ENCODE data around the gene MESP2.
"Not testable (repeated sequence)": the region's sequence is repeated elsewhere in the genome, so short reads cannot be mapped to it uniquely, and the experiment has no call there.

The MESP2 gene

DNA sequence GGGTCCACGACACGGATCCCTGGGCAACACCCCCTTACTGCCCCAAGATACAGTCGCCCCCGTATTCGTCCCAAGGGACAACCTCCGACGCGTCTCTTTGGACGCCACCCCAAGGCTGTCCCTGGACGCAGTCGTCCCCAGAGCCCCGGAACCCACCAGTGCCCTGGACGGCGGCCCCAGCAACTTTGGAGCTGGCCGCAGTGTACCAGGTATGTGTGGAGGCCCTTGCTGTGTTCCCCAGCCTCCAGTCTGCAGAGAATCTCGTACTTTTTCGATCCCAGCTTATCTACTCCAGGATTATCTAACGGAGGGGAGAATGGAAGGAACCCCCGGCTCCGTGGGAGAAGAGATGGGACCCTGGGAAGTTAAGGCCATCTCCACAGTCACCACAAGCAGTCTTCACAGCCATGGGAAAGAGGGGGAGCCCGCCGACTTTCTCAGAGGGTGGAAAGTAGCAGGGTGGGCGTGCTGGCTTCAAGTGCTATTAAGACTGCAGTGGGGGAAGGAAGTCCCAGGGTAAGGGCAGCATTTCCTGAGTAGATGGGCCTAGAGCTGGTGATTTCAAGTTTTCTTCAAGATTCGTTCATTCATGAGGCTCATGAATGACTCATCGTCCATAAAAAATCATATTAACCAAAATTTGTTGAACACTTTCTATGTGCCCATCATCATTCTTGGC lies 1.1 kb downstream of the MESP2 start:
- peaks cover 2 to 38% (median 21%) of the 10 kb centered on the region in 5 donors for H3K4me1 ChIP-seq (ENCODE audit: control insufficient read depth in 5 of 5, insufficient read depth in 5 of 5, low read length in 5 of 5)
- H3K27ac ChIP-seq (ENCODE audit: low read depth, low read length): no peak overlapping the region
- peak overlapping the region in 1 of 5 donors; percentile 56 for H3K9ac ChIP-seq (ENCODE audit: low read length in 5 of 5)
- peaks cover 0 to 5% (median 0%) of the 10 kb centered on the region in 5 donors for H3K27me3 ChIP-seq (ENCODE audit: control insufficient read depth in 5 of 5, insufficient read depth in 4 of 5, low read length in 5 of 5)
- peak overlapping the region in 3 of 5 donors; percentile 56 to 71 (median 58) for H3K4me3 ChIP-seq (ENCODE audit: low read depth in 1 of 5, low read length in 5 of 5)
- no peaks in the 10 kb centered on the region for H3K36me3 ChIP-seq (ENCODE audit: control insufficient read depth in 5 of 5, insufficient read depth in 5 of 5, low read length in 5 of 5)
- no peaks in the 10 kb centered on the region for H3K9me3 ChIP-seq (ENCODE audit: control insufficient read depth in 5 of 5, low read length in 5 of 5)

DNA sequence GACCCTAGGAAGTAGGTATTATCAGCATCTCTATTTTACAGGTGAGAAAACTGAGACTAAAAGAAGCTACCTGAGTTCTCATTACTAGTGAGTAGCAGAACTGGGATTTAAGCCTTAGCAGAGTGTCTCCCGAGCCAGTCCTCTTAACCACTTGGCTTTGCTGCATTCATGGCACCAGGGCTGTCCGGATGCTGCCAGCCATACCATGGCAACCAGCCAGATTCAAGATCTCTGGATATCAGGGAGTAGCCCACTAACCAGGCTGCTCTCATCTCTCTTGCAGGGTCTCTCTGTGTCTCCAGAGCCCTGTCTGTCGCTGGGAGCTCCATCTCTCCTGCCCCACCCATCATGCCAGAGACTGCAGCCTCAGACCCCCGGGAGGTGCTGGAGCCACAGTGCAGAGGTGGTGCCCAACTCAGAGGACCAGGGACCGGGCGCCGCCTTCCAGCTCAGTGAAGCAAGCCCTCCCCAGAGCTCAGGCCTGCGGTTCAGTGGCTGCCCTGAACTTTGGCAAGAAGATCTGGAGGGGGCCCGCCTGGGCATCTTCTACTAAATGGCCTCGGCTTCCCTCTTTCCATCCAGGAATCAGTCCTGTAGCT lies 1.7 kb downstream of the MESP2 start:
- no peaks in the 10 kb centered on the region for H3K9me3 ChIP-seq (ENCODE audit: control insufficient read depth in 5 of 5, low read length in 5 of 5)
- H3K27me3 ChIP-seq (ENCODE audit: control insufficient read depth in 5 of 5, insufficient read depth in 4 of 5, low read length in 5 of 5): peaks cover 0 to 5% (median 0%) of the 10 kb centered on the region in 5 donors
- peaks cover 2 to 38% (median 21%) of the 10 kb centered on the region in 5 donors for H3K4me1 ChIP-seq (ENCODE audit: control insufficient read depth in 5 of 5, insufficient read depth in 5 of 5, low read length in 5 of 5)
- no peaks in the 10 kb centered on the region for H3K36me3 ChIP-seq (ENCODE audit: control insufficient read depth in 5 of 5, insufficient read depth in 5 of 5, low read length in 5 of 5)
- no peak overlapping the region for H3K27ac ChIP-seq (ENCODE audit: low read depth, low read length)
- no peak overlapping the region for H3K9ac ChIP-seq (ENCODE audit: low read length in 5 of 5)
- H3K4me3 ChIP-seq (ENCODE audit: low read depth in 1 of 5, low read length in 5 of 5): no peak overlapping the region

DNA sequence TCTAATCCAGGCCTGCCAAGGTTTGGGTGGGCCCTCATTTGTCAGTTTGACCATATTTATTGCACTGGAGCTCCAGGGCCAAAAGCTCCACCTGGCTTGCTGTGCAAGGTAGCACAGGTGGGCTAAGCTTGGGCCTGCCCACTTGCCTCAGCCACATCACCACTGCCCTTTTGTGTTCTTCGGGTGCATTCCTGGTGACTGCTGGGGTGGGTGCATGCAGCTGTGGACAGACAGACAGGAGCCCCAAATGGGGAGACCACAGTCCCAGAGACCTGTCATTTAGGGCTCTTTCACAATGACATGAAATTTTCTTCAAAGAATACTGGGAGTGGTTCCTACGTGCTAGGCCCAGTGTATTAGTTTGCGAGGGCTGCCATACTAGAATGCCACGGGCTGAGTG lies 2.7 kb downstream of the MESP2 start:
- Histone ChIP-seq H3K9me3 (ENCODE audit: control insufficient read depth in 5 of 5, low read length in 5 of 5) (no peaks in the 10 kb centered on the region), H3K36me3 (ENCODE audit: control insufficient read depth in 5 of 5, insufficient read depth in 5 of 5, low read length in 5 of 5) (no peaks in the 10 kb centered on the region), H3K27me3 (ENCODE audit: control insufficient read depth in 5 of 5, insufficient read depth in 4 of 5, low read length in 5 of 5) (peaks cover 0 to 5% (median 0%) of the 10 kb centered on the region in 5 donors), H3K4me1 (ENCODE audit: control insufficient read depth in 5 of 5, insufficient read depth in 5 of 5, low read length in 5 of 5) (peaks cover 2 to 38% (median 21%) of the 10 kb centered on the region in 5 donors), H3K4me3 (ENCODE audit: low read depth in 1 of 5, low read length in 5 of 5) (no peak overlapping the region), H3K9ac (ENCODE audit: low read length in 5 of 5) (no peak overlapping the region), H3K27ac (ENCODE audit: low read depth, low read length) (no peak overlapping the region)

DNA sequence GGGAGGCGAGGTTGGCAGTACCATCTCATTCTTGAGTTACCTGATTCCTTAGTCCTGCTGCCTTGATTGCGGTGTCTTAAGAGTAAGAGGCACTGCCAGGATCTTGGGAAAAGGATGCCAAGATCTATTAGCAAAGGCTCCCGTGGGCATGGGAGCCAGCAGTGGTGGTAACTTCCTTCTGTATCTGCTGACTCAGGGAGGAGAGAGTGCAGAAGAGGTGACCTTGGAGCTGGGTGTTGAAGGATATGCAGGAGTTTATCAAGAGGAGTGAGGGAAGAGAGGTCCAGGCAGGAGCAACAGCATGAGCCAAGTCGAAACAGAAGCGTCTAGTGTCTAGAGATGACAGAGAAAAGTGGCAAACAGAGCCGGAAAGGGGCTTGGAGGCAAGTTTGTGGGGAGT lies 4.5 kb downstream of the MESP2 start:
- Histone ChIP-seq H3K4me3 (ENCODE audit: low read depth in 1 of 5, low read length in 5 of 5) (no peak overlapping the region), H3K27ac (ENCODE audit: low read depth, low read length) (no peak overlapping the region), H3K27me3 (ENCODE audit: control insufficient read depth in 5 of 5, insufficient read depth in 4 of 5, low read length in 5 of 5) (peaks cover 0 to 5% (median 0%) of the 10 kb centered on the region in 5 donors), H3K36me3 (ENCODE audit: control insufficient read depth in 5 of 5, insufficient read depth in 5 of 5, low read length in 5 of 5) (peaks cover 0 to 3% (median 0%) of the 10 kb centered on the region in 5 donors), H3K9me3 (ENCODE audit: control insufficient read depth in 5 of 5, low read length in 5 of 5) (no peaks in the 10 kb centered on the region), H3K9ac (ENCODE audit: low read length in 5 of 5) (no peak overlapping the region), H3K4me1 (ENCODE audit: control insufficient read depth in 5 of 5, insufficient read depth in 5 of 5, low read length in 5 of 5) (peaks cover 2 to 36% (median 19%) of the 10 kb centered on the region in 5 donors)

DNA sequence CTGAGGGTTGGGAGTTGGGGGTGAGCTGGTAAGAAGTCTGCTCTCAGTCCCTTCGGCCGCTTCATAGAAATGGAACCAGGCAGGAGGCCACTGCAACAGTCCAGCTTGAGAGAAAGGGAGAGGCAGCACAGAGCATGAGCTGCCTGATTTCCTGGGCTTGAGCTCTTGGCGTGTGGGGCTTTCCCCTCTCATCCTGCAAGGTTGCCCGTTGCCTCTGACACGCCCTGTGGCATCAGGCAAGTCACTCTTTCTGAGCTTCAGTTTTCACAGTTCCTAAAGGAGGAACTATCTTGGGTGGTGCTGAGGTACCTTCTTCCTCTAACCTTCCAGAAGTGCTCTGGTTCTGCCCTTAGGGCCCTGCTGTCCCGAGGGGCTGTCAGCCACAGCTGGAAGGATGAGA lies 4.9 kb downstream of the MESP2 start:
- Histone ChIP-seq H3K4me1 (ENCODE audit: control insufficient read depth in 5 of 5, insufficient read depth in 5 of 5, low read length in 5 of 5) (peaks cover 2 to 31% (median 15%) of the 10 kb centered on the region in 5 donors), H3K9me3 (ENCODE audit: control insufficient read depth in 5 of 5, low read length in 5 of 5) (no peaks in the 10 kb centered on the region), H3K4me3 (ENCODE audit: low read depth in 1 of 5, low read length in 5 of 5) (no peak overlapping the region), H3K27me3 (ENCODE audit: control insufficient read depth in 5 of 5, insufficient read depth in 4 of 5, low read length in 5 of 5) (peaks cover 0 to 5% (median 0%) of the 10 kb centered on the region in 5 donors), H3K9ac (ENCODE audit: low read length in 5 of 5) (no peak overlapping the region), H3K27ac (ENCODE audit: low read depth, low read length) (no peak overlapping the region), H3K36me3 (ENCODE audit: control insufficient read depth in 5 of 5, insufficient read depth in 5 of 5, low read length in 5 of 5) (peaks cover 0 to 3% (median 0%) of the 10 kb centered on the region in 5 donors)

DNA sequence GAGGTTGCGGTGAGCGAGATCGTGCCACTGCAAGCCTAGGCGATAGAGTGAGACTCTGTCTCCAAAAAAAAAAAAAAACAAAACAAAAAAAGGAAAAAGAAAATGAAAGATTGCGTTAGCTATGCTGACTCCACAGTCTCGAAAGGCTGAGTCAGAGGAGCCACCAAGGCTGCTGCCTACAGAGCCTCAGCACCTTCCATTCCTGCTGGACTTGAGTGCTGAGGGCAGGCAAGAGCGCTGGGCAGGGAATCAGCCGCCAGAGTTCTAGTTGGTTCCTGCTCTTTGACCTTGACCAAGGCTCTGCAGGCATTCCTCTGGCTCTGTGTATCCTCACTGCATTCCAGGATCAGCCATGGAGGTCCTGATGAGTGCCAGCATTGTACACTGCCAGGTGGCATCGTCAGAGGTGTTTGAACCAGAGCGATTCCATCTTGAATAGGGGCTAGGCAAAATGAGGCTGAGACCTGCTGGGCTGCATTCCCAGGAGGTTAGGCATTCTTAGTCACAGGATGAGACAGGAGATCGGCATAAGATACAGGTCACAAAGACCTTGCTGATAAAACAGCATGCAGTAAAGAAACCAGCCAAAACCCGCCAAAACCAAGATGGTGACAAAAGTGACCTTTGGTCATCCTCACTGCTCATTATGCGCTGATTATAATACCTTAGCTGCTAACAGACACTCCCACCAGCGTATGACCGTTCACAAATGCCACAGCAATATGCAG lies 5.9 kb downstream of the MESP2 start:
- Histone ChIP-seq H3K4me3 (ENCODE audit: low read depth in 1 of 5, low read length in 5 of 5) (no peak overlapping the region), H3K27me3 (ENCODE audit: control insufficient read depth in 5 of 5, insufficient read depth in 4 of 5, low read length in 5 of 5) (peaks cover 0 to 5% (median 0%) of the 10 kb centered on the region in 5 donors), H3K9me3 (ENCODE audit: control insufficient read depth in 5 of 5, low read length in 5 of 5) (no peaks in the 10 kb centered on the region), H3K36me3 (ENCODE audit: control insufficient read depth in 5 of 5, insufficient read depth in 5 of 5, low read length in 5 of 5) (peaks cover 0 to 3% (median 0%) of the 10 kb centered on the region in 5 donors), H3K27ac (ENCODE audit: low read depth, low read length) (no peak overlapping the region), H3K4me1 (ENCODE audit: control insufficient read depth in 5 of 5, insufficient read depth in 5 of 5, low read length in 5 of 5) (peaks cover 2 to 21% (median 6%) of the 10 kb centered on the region in 5 donors), H3K9ac (ENCODE audit: low read length in 5 of 5) (no peak overlapping the region)

DNA sequence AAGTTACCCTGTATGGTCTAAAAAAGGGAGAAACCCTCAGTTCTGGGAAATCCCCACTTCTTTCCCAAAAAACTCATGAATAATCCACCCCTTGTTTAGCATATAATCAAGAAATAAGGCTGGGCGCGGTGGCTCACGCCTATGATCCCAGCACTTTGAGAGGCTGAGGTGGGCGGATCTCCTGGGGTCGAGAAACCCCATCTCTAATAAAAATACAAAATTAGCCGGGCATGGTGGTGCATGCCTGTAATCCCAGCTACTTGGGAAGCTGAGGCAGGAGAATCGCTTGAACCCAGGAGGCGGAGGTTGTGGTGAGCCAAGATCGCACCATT lies 6.5 kb downstream of the MESP2 start:
- H3K9ac ChIP-seq (ENCODE audit: low read length in 5 of 5); H3K27me3 ChIP-seq (ENCODE audit: control insufficient read depth in 5 of 5, insufficient read depth in 4 of 5, low read length in 5 of 5); H3K4me3 ChIP-seq (ENCODE audit: low read depth in 1 of 5, low read length in 5 of 5); H3K36me3 ChIP-seq (ENCODE audit: control insufficient read depth in 5 of 5, insufficient read depth in 5 of 5, low read length in 5 of 5); H3K27ac ChIP-seq (ENCODE audit: low read depth, low read length); H3K9me3 ChIP-seq (ENCODE audit: control insufficient read depth in 5 of 5, low read length in 5 of 5): not testable (repeated sequence)
- H3K4me1 ChIP-seq (ENCODE audit: control insufficient read depth in 5 of 5, insufficient read depth in 5 of 5, low read length in 5 of 5): peaks cover 0 to 16% (median under 1%) of the 10 kb centered on the region in 5 donors

DNA sequence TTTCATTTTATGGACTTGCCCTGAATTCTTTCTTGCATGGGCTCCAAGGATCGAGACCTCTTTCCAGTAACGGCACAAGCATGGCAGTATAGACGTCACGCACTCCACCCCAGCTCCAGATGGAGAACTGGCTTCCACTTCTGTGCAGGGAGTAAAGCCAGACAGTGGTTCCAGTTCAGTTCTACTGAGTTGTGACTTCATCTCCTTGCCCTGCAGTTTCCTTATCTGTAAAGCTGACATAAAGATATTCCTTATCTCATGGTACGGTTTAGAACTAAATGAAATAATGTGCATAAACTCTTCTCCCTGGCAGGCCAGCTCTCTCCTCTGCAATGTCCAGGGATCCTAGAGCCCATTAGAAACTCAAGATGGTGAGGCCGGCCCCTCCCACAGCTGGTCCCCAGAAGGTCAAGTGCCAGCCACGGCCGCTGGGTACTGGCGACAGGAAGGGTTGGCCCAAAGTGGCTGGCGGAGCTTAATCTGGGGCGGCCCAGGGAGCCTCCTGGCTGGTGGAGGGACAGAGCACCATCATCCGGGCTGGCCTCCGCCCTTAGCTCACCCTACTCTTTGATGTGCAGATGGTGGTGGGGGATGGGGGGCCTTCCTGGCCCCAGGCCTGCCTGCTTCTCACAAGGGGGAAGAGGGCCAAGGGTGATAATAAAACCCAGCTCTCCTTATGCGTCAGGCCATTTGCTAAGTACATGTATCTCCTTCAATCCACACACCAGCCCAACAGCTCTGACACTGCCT lies 7.2 kb downstream of the MESP2 start:
- Histone ChIP-seq H3K36me3 (ENCODE audit: control insufficient read depth in 5 of 5, insufficient read depth in 5 of 5, low read length in 5 of 5) (peaks cover 0 to 6% (median 3%) of the 10 kb centered on the region in 5 donors), H3K27me3 (ENCODE audit: control insufficient read depth in 5 of 5, insufficient read depth in 4 of 5, low read length in 5 of 5) (peaks cover 0 to 5% (median 0%) of the 10 kb centered on the region in 5 donors), H3K4me1 (ENCODE audit: control insufficient read depth in 5 of 5, insufficient read depth in 5 of 5, low read length in 5 of 5) (peaks cover 0 to 12% (median 0%) of the 10 kb centered on the region in 5 donors), H3K9me3 (ENCODE audit: control insufficient read depth in 5 of 5, low read length in 5 of 5) (peaks cover 0 to 6% (median 3%) of the 10 kb centered on the region in 5 donors), H3K4me3 (ENCODE audit: low read depth in 1 of 5, low read length in 5 of 5) (no peak overlapping the region), H3K9ac (ENCODE audit: low read length in 5 of 5) (no peak overlapping the region), H3K27ac (ENCODE audit: low read depth, low read length) (no peak overlapping the region)

DNA sequence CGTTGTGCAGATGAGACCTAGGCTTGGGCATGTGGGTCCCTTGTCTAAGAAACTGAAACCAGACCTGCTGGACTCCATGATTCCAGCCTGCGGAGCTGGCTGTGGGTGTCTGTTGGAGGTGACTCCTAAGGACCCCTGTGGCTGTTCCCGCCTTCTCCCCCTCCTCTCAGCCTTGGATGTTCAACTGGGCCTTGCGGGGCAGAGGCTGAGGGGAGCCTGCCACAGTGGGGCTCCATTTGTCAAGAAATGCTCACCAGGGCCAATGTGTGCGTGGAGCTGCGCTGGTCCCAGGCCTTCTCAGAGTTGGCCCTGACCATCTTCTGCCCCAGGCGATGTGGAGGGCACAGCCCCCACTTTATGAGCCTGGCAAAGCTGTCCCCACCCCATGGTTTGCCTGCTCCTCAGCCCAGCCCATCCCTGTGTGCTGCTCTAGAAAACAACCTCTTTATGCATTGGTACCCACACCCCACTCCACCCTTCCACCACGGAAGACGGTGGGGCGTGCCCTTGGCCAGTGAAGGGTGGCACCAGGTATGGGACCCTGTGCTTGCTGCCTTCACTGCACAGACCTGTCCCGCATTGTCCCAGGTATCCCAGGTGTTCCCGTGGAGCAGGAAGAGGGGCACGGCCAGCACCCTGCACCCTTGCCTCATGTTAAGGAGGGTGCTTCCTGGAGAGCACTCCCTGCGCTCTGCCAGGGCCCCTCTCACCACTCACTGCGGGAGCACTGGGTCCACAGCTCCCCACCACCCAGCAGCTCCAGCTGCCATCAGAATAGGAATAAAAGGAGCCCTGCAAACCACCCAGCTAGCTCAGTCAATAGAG lies 7.9 kb downstream of the MESP2 start:
- Histone ChIP-seq H3K27ac (ENCODE audit: low read depth, low read length) (no peak overlapping the region), H3K9ac (ENCODE audit: low read length in 5 of 5) (no peak overlapping the region), H3K4me1 (ENCODE audit: control insufficient read depth in 5 of 5, insufficient read depth in 5 of 5, low read length in 5 of 5) (peaks cover 0 to 12% (median 0%) of the 10 kb centered on the region in 5 donors), H3K36me3 (ENCODE audit: control insufficient read depth in 5 of 5, insufficient read depth in 5 of 5, low read length in 5 of 5) (peaks cover 0 to 6% (median 4%) of the 10 kb centered on the region in 5 donors), H3K27me3 (ENCODE audit: control insufficient read depth in 5 of 5, insufficient read depth in 4 of 5, low read length in 5 of 5) (peaks cover 0 to 5% (median 0%) of the 10 kb centered on the region in 5 donors), H3K9me3 (ENCODE audit: control insufficient read depth in 5 of 5, low read length in 5 of 5) (peaks cover 0 to 6% (median 6%) of the 10 kb centered on the region in 5 donors), H3K4me3 (ENCODE audit: low read depth in 1 of 5, low read length in 5 of 5) (no peak overlapping the region)
